Measurements from ENCODE around the gene DMBT1. TPM values are rescaled to one million over a fixed set of nuclear protein-coding genes. Genes with fewer than 3 reads are reported as not detected.
A peak's percentile ranks its signal among the peaks of the same experiment; 100 is the strongest.

The DMBT1 gene
- total RNA-seq (2012; rRNA removed) = under 0.01 TPM in 1 of 2 replicates, not detected in the other
- polyA plus RNA-seq (2012; rRNA removed) = not detected in 2 replicates
- not detected in 2 replicates for polyA plus RNA-seq (2012; cell fraction: cytosol; rRNA removed)
- polyA plus RNA-seq (2012; cell fraction: nucleus; rRNA removed; ENCODE audit: low replicate concordance) = not detected in 2 replicates
- Bru-seq, nascent RNA = percentile 1 among the genes with signal in this experiment
- BruChase-seq, experiment 1, labeled RNA remaining after a 6-hour chase = not detected
- not detected for BruChase-seq, experiment 2, labeled RNA remaining after a 2-hour chase
- long read RNA-seq = 0 reads

DNA sequence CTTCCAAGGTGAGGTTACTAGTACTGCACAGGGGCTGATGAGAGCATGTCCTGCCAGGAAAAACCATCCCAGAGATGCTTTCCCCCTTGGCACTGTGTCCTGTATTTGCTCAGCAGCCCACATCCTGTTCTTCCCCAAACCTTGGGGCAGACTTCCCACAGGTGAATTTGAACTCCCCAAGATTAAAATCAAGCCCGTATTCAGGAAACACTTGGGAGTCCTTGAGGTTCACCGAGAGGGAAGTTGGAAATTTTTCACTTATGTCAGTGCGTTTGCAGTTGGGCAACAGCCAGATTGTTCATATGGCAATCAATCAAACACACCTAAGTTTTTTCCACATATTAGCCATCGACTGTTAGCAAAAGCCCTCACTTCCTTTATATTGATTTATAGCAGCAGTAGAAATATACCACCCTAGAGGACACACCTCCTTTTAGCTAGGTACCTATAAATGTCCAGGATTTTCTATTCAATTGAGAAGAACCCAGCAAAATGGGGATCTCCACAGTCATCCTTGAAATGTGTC, at the start of gene DMBT1:
Gene DMBT1 (plus strand): TSS at position 476 of the 526 bp plus-strand sequence. CDS start 17 bp downstream, at position 493.
- TF ChIP-seq RFX5 (IDR thresholded peaks at IDR 0.05; ENCODE audit: low read depth, low read length) = no peak
- no peak for TF ChIP-seq SMC3 (IDR thresholded peaks at IDR 0.05; ENCODE audit: low read depth, low read length)
- Histone ChIP-seq H3K18ac (ENCODE audit: low read depth, low read length) (no peak within 1 kb of the TSS), H3K27me3 (ENCODE audit: control insufficient read depth, insufficient read depth, low read length) (peaks cover 36% of the 10 kb centered on the region), H3K4me1 (ENCODE audit: control insufficient read depth, insufficient read depth, low read length) (no peaks in the 10 kb centered on the region), H3K9me1 (ENCODE audit: insufficient read depth, low read length) (no peaks in the 10 kb centered on the region), H3K9ac (ENCODE audit: low read depth, low read length) (no peak within 1 kb of the TSS), H2AK9ac (replicated peaks; ENCODE audit: low read depth, low read length, poor library complexity) (no peak within 1 kb of the TSS), H3K27ac (ENCODE audit: insufficient read depth, low read length) (no peak within 1 kb of the TSS), H3K56ac (ENCODE audit: extremely low read depth, insufficient read depth, low read length) (no peak within 1 kb of the TSS), H4K91ac (ENCODE audit: insufficient read depth, low read depth, low read length) (no peak within 1 kb of the TSS), H3K4me3 (ENCODE audit: insufficient read depth, low read depth, low read length) (no peak within 1 kb of the TSS), H3K14ac (replicated peaks; ENCODE audit: low read depth, low read length) (no peak within 1 kb of the TSS), H2BK20ac (ENCODE audit: low read depth, low read length) (no peak within 1 kb of the TSS), H2BK5ac (ENCODE audit: low read depth, low read length, poor library complexity, severe bottlenecking) (no peak within 1 kb of the TSS), H2AK5ac (ENCODE audit: low read depth, low read length) (no peak within 1 kb of the TSS), H4K20me1 (ENCODE audit: insufficient read depth, low read length) (no peaks in the 10 kb centered on the region), H2AFZ (replicated peaks; ENCODE audit: low read length, poor library complexity) (no peak within 1 kb of the TSS), H3K79me1 (ENCODE audit: low read depth in 1 of 2, low read length in 2 of 2) (no peaks in the 10 kb centered on the region), H3K4me2 (ENCODE audit: low read depth, low read length) (no peak within 1 kb of the TSS), H3K9me3 (ENCODE audit: control insufficient read depth, insufficient read depth, low read length) (no peaks in the 10 kb centered on the region), H3K36me3 (ENCODE audit: control insufficient read depth, insufficient read depth, low read length) (no peaks in the 10 kb centered on the region), H2BK15ac (ENCODE audit: low read depth, low read length) (no peak within 1 kb of the TSS), H3K4ac (ENCODE audit: low read depth, low read length) (no peak within 1 kb of the TSS), H4K8ac (ENCODE audit: low read depth in 2 of 2, low read length in 2 of 2) (no peak within 1 kb of the TSS), H4K5ac (ENCODE audit: low read depth, low read length) (no peak within 1 kb of the TSS), H2BK120ac (ENCODE audit: low read depth, low read length) (no peak within 1 kb of the TSS), H3K23ac (ENCODE audit: low read depth, low read length) (no peak within 1 kb of the TSS)
- intact Hi-C loops (cut with micrococcal nuclease) (loop anchor here (10.0 kb wide), 3 partner anchors 144 to 1616 kb away; no protein-coding TSS in a partner anchor), dilution Hi-C loops (cut with HindIII; ENCODE audit: low sequenced_read_pairs, unreplicated experiment) (no loop called here), in situ Hi-C loops (cut with MboI; ENCODE audit: low sequenced_read_pairs) (loop anchor here (10.0 kb wide), 1 partner anchor 106 kb away; the partner anchor contains the start of gene ARMS2)
- no TSS peak for BruUV-seq (replicated peaks)
- no peak for ATAC-seq (ENCODE audit: low read depth)
- no CpG with 5 or more reads among the region's 4 CpGs for WGBS, 2 experiments (ENCODE audit: extremely low coverage in 2 of 2, insufficient read length in 1 of 2)
- POLR2A ChIA-PET (ENCODE audit: unreplicated experiment) = no interaction called here
- CTCF ChIA-PET = interaction anchor here (2.2 kb wide), 1 partner anchor 261 kb away, joined by 7 read pairs; no protein-coding TSS in a partner anchor
- no peak for DNase-seq

Measured in IMR-90 (cell line).